ENCODE results near the gene TAS2R13.

- TF ChIP-seq POLR2A (IDR thresholded peaks at IDR 0.05) (no peak), CTCF (IDR thresholded peaks at IDR 0.05) (no peak), EP300 (IDR thresholded peaks at IDR 0.05) (no peak)
These were observed 48.0 kb downstream of the TAS2R13 start for GRCh38 chr12:10861366-10861765.
